NK-92 treated with Interleukin-12 subunit alpha and Interleukin-12 subunit beta, amount 100 ng/mL, for 24 hours (cell line): ENCODE data around the gene LRRC23.
"Not testable (repeated sequence)": the region's sequence is repeated elsewhere in the genome, so short reads cannot be mapped to it uniquely, and the experiment has no call there.

Source experiments
- DNase-seq: peaks from one replicate; lab custom pipeline; 2025; lab: John Stamatoyannopoulos, UW

The LRRC23 gene

GRCh38 chr12:6902448-6902847, 2.2 kb upstream of the LRRC23 start:
- no peak for DNase-seq

- no peak for DNase-seq
Observed at GRCh38 chr12:6903722-6904121, 900 bp upstream of the LRRC23 start.

DNA sequence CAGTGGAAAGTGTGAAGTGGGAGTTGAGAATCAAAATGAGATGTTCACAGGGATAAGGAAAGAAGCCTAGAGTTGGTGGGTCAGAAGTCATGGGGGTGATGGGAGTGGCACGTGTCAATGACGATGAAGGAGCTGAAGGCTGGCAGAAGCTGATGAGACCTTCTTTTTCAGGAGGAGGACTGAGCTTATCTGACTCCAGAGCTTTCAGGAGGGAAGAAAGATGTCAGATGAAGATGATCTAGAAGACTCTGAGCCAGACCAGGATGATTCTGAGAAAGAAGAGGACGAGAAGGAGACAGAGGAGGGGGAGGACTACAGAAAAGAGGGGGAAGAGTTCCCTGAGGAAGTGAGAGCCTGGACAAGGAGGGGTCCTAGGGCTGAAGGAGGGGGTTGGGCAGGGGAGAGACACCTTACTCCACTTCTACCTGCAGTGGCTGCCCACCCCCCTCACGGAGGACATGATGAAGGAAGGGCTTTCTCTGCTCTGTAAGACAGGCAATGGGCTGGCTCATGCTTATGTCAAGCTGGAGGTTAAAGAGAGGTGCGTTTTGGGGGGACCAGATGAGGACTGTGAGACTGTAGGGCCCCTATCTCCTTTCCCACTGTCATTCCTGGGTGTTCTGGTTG, 905 bp downstream of the LRRC23 start:
- DNase-seq, result no peak

GRCh38 chr12:6908141-6908540, 3.5 kb downstream of the LRRC23 start:
- DNase-seq, result not testable (repeated sequence)

GRCh38 chr12:6909421-6910145, 5.0 kb downstream of the LRRC23 start:
- DNase-seq, result no peak

GRCh38 chr12:6912164-6912935, 7.7 kb downstream of the LRRC23 start:
- no peak for DNase-seq

GRCh38 chr12:6914246-6914946, 9.8 kb downstream of the LRRC23 start, which contains the start of gene ENO2:
ENO2 (plus strand) TSS chr12:6914580; CDS start chr12:6915833, 1,253 bp downstream.
- no peak for DNase-seq

- DNase-seq, result no peak
Observed at GRCh38 chr12:6914947-6915788, 10.5 kb downstream of the LRRC23 start.

- no peak for DNase-seq
Observed at GRCh38 chr12:6915789-6916285, 11.2 kb downstream of the LRRC23 start.

- no peak for DNase-seq
Observed at GRCh38 chr12:6916426-6917200, 12.0 kb downstream of the LRRC23 start.

DNA sequence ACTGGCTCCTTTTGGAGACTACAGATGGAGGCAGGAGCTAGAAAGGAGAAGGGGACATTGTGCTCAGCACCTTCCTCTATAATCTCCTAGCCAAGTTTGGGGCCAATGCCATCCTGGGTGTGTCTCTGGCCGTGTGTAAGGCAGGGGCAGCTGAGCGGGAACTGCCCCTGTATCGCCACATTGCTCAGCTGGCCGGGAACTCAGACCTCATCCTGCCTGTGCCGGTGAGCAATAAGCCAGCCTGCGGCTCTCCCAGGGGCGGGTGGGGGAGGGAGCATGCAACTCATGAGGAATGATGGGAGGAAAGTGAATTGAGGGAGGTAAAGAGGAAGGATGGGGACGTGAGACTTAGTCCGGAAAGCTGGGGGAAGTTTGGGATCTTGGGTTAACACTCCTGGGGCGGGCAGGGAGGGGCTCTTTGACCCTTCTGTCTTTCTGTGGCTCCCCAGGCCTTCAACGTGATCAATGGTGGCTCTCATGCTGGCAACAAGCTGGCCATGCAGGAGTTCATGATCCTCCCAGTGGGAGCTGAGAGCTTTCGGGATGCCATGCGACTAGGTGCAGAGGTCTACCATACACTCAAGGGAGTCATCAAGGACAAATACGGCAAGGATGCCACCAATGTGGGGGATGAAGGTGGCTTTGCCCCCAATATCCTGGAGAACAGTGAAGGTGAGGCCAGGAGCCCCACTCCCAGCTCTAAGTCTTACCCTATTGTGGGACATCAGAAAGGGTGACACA, 13.0 kb downstream of the LRRC23 start:
- no peak for DNase-seq

GRCh38 chr12:6919588-6919987, 15.0 kb downstream of the LRRC23 start:
- no peak for DNase-seq

GRCh38 chr12:6921539-6921938, 16.9 kb downstream of the LRRC23 start:
- DNase-seq, result no peak

DNA sequence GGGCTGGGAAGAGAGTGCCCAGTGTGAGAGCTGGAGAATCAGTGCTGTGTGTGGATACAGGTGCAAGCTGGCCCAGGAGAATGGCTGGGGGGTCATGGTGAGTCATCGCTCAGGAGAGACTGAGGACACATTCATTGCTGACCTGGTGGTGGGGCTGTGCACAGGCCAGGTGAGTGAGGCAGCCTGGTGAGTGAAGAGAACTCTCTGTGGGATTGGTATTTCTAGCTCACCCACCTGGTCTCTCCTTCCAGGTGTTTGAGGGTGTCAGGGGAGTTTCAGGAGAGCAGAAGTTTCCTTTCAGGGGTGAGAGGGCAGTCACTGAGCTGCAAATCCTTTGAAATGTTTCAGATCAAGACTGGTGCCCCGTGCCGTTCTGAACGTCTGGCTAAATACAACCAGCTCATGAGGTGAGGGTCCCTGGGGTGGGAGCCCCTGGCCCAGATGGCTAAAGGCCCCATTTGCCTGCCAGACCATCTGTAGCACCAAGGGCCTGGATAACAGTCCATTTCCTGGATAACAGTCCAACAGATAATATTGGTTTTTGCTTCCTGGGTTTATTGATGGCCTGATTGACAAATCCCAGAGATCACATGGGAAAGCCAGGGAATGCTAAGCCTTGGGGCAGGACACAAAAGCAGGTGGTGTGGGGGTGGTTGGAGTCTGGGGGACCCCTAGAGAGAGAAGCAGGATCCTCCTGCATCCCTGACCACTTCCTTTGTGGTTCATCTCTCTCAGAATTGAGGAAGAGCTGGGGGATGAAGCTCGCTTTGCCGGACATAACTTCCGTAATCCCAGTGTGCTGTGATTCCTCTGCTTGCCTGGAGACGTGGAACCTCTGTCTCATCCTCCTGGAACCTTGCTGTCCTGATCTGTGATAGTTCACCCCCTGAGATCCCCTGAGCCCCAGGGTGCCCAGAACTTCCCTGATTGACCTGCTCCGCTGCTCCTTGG, 17.6 kb downstream of the LRRC23 start:
- DNase-seq, result no peak

DNA sequence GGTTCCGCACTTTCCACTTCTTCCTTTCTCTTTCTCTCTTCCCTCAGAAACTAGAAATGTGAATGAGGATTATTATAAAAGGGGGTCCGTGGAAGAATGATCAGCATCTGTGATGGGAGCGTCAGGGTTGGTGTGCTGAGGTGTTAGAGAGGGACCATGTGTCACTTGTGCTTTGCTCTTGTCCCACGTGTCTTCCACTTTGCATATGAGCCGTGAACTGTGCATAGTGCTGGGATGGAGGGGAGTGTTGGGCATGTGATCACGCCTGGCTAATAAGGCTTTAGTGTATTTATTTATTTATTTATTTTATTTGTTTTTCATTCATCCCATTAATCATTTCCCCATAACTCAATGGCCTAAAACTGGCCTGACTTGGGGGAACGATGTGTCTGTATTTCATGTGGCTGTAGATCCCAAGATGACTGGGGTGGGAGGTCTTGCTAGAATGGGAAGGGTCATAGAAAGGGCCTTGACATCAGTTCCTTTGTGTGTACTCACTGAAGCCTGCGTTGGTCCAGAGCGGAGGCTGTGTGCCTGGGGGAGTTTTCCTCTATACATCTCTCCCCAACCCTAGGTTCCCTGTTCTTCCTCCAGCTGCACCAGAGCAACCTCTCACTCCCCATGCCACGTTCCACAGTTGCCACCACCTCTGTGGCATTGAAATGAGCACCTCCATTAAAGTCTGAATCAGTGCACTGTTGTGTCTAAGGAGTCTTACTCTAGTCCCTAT, 18.5 kb downstream of the LRRC23 start:
- DNase-seq, result no peak

DNA sequence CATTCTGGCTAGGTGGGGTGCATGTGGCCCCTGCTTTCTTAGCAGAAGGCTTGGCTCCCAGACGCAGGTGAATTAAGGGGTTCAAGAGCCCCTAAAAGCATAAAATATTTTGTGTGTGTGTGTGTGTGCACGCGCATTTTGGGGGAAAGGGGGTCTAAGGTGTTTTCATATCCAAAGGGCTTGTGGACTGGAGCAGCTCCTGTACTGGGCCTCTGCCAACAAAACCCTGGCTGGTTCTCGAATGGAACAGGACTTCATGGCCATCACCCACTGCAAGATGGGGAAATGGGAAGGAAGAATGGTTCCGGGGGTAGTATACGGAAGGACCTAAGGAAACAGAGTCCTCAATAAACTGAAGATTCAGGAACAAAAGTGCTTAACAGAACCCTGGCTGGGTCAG, 19.2 kb downstream of the LRRC23 start:
- DNase-seq, result no peak

DNA sequence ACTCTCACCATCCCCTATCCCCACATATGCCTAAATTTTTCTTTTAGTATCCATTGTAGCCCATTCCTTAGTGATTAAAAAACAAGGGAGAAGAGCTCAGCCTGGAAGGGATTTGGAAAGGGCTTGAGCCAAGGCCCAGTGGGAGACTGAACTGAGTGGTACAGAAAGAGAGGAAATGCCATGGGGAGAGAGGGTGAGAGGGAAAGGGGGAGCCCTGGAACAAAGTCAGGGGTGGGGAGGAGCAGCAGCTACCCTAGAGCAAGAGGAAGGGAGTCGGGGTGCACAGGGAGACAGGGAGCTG, 20.6 kb downstream of the LRRC23 start:
- no peak for DNase-seq
